Limb (tissue), 2 donors: ENCODE data around the gene CLTA.
"Not testable (repeated sequence)": the region's sequence is repeated elsewhere in the genome, so short reads cannot be mapped to it uniquely, and the experiment has no call there.

Experiments used
- DNase-seq, 2 donors: peaks; one replicate each; pipeline ENCODE4 v3.0.0-alpha.2; 2016; ENCODE audit errors: extremely low spot score in 2 of 2

The CLTA gene

DNA sequence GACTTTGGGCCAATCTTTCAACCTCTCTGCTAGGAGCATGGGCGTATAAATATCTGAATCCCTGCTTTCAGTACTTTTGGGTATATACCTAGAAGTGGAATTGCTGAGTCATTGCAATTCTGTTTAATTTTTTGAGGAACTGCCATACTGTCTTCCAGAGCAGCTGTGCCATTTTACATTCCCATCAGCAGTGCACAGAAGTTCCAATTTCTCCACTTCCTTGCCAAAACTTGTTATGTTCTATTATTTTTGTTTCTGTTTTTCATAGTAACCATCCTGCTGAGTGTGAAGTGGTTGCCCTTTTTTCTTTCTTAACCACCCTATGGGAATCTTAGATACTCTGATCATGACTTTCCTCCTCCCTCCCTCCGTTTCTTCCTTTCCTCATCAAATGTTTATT, 32.6 kb upstream of the CLTA start:
- no peak for DNase-seq

DNA sequence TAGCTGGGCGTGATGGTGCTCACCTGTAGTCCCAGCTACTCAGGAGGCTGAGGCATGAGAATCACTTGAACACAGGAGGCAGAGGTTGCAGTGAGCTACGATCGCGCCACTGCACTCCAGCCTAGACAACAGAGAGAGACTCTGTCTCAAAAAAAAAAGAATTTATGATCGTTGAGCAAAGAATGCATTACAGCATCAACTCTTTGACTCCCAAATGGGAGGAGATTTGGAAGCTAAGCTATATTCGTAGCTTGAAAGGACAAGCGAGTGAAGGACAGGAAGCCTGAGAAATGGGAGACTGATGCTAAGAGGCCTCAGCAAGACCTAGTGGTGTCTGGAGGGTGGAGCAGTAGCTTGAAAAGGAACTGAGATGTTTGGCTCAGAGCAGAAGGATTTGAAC, 31.8 kb upstream of the CLTA start:
- no peak for DNase-seq

DNA sequence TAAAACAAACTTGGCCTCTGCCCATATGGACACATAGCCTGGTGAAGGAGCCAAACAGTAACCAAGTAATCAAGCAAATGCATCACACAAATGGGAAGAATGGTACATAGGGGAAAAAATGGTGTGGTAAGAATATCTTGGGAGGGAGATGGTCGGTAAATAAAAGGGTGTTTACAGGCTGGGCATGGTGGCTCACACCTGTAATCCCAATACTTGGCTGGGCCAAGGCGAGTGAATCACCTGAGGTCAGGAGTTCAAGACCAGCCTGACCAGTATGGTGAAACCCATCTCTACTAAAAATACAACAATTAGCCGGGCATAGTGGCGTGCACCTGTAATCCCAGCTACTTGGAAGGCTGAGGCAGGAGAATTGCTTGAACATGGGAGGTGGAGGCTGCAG, 31.2 kb upstream of the CLTA start:
- DNase-seq = not testable (repeated sequence)

DNA sequence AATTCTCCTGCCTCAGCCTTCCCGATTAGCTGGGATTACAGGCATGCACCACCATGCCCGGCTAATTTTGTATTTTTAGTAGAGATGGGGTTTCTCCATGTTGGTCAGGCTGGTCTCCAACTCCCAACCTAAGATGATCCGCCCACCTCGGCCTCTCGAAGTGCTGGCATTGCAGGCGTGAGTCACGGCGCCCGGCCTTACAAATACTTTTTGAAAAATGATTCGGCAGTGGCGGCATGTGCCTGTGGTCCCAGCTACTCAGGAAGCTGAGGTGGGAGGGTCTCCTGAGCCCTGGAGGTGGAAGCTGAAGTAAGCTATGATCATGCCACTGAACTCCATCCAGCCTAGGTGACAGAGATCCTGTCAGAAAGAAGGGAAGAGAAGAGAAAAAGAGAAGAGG, 30.6 kb upstream of the CLTA start:
- not testable (repeated sequence) for DNase-seq

GRCh38 chr9:36161187-36161586, 29.5 kb upstream of the CLTA start:
- no peak for DNase-seq

DNA sequence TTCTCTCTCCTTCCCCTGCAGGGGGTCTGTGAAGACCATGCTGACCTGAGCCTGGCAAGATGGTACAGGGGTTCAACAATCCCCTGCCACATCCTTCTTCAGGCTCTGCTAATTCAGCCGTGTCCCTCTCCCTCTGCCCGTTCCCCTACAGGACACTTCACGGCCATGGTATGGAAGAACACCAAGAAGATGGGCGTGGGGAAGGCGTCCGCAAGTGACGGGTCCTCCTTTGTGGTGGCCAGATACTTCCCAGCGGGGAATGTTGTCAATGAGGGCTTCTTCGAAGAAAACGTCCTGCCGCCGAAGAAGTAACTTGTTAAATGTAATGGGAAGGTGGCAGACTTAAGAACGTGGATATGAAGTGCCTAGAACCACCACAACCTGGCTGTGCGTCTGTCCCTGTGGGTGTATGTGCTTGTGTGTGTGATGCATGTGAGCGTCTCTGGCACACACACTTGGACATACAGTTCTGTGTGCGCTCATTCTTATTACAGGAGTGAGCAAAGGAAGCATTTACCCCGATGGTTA, 28.4 kb upstream of the CLTA start:
- DNase-seq = no peak

- peak; percentile 92 to 94 for DNase-seq
These were observed 27.5 kb upstream of the CLTA start for GRCh38 chr9:36163049-36163785.

- DNase-seq = no peak
These were observed 26.9 kb upstream of the CLTA start for GRCh38 chr9:36163786-36164170.

DNA sequence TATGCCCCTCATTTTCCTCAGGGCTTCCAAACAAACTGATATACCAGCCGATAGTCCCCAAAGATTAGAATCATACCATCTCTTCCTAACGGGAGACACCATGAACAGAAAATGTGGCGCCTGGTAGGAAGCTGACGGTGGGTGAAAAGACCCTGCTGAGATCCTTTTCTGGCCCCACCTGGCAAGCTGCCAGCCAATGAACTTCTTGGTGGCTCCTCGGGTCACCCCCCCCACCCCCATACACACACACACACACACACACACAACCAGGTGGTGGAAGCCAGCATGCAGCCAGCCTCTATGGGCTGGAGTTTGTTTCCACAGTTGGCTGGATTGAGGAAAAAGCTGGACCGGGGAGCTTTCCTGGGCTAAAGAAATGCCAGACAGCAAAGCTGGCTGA, 26.3 kb upstream of the CLTA start:
- DNase-seq = peak in 1 of 2 donors; percentile 78

DNA sequence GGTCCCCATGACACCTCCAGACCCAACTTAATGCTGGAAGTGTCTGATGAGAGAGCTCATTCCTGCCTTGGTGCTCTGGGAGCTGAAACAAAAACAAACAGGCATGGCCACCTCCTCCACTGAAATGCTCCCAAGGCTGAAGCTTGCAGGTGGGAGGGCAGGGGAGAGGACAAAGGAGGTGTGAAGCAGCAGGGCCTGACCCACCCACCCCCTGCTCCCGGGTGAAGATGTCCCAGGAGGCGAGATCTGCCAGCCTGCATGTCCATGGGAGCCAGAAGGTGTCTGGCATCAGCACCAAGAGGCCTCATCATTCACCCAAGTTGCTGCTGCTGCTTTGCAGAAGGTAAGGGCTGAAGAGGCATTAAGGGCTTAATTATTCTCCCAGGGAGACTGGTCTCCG, 25.7 kb upstream of the CLTA start:
- DNase-seq = no peak

- peak in 1 of 2 donors; percentile 53 for DNase-seq
These were observed 24.9 kb upstream of the CLTA start for GRCh38 chr9:36165826-36166167.

- peak; percentile 79 to 92 for DNase-seq
These were observed 24.4 kb upstream of the CLTA start for GRCh38 chr9:36166168-36166927.

DNA sequence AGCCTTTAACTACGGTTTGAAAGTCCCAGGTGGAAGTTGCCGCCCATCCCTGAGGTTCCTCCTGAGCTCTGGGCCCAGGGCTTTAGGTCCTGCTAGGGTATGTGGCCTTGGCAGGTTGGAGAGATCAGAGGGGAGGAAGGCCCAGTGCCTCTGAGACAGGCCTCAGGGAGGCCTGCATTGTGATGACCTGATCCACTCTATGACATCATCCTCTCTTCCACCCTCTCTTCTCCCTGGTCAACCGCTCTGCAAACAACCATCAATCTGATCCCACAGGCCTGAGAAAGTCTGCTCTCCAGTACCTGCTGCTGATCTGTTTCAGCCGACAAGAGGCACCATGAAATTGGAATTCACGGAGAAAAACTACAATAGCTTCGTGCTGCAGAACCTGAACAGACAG, 21.6 kb upstream of the CLTA start, which contains the start of gene CCIN:
CCIN (plus strand) TSS at position 223 of the 400 bp plus-strand sequence; CDS start at position 338, 115 bp downstream.
- DNase-seq = no peak

DNA sequence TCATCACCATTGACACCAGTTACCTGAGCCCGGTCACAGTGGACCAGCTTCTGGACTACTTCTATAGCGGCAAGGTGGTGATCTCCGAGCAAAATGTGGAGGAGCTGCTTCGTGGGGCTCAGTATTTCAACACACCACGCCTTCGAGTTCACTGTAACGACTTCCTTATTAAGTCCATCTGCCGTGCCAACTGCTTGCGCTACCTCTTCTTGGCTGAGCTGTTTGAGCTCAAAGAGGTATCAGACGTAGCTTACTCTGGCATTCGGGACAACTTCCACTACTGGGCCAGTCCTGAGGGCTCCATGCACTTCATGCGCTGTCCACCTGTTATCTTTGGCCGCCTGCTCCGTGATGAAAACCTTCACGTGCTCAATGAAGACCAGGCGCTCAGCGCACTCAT, 21.0 kb upstream of the CLTA start:
- DNase-seq = no peak

DNA sequence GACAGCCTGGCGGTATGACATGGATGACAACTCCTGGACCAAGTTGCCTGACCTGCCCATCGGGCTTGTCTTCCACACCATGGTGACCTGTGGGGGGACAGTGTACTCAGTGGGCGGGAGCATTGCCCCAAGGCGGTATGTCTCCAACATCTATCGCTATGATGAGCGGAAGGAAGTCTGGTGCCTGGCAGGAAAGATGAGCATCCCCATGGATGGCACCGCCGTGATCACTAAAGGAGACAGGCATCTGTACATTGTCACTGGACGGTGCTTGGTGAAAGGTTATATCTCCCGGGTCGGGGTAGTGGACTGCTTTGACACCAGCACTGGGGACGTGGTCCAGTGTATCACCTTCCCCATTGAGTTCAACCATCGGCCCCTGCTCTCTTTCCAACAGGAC, 20.2 kb upstream of the CLTA start:
- DNase-seq = no peak

DNA sequence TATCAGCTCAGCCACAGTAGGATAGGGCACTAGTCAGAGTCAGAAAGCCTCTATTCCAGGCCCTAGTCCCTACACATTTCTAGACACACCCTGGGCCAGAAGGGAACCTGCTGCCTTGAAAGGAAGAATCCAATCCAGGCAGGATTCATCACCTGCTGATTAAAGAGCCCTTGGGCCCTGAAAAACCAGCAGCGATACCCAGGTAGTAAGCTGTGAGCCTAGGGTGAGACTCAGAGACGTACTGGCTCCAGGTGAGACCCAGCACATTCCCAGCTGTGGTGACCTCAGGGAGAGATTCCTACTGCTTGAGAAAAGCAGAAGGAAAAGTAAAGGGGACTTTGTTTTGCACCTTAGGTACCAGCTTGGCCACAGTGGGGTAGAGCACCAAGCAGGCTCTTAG, 16.9 kb upstream of the CLTA start:
- DNase-seq = no peak

- no peak for DNase-seq
These were observed 16.4 kb upstream of the CLTA start for GRCh38 chr9:36174271-36174670.

GRCh38 chr9:36174731-36175130, 16.0 kb upstream of the CLTA start:
- DNase-seq = no peak

GRCh38 chr9:36175209-36175608, 15.5 kb upstream of the CLTA start:
- not testable (repeated sequence) for DNase-seq

GRCh38 chr9:36176496-36176895, 14.2 kb upstream of the CLTA start:
- not testable (repeated sequence) for DNase-seq

GRCh38 chr9:36177571-36177970, 13.2 kb upstream of the CLTA start:
- DNase-seq = no peak

- not testable (repeated sequence) for DNase-seq
These were observed 10.5 kb upstream of the CLTA start for GRCh38 chr9:36180243-36180642.

DNA sequence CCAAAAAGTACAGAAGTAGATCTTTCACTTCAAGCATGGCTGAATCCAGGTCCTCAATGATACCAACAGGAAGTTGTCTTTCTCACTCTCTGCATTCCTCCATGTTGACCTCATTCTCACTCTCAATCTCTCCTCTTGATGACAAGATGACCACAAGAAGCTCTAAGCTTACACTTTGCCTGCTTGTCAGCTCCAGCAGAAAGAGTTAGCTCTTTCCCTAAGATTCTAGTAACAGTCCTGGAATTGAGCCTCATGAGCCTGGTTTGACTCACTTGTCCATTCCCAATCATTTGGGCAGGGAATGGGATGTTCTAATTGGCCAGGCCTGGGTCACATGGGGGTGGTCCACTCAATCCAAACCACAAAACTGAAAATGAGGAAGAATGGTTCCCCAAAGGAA, 3.3 kb upstream of the CLTA start:
- no peak for DNase-seq
